ENCODE results near the gene ESYT3.

DNA sequence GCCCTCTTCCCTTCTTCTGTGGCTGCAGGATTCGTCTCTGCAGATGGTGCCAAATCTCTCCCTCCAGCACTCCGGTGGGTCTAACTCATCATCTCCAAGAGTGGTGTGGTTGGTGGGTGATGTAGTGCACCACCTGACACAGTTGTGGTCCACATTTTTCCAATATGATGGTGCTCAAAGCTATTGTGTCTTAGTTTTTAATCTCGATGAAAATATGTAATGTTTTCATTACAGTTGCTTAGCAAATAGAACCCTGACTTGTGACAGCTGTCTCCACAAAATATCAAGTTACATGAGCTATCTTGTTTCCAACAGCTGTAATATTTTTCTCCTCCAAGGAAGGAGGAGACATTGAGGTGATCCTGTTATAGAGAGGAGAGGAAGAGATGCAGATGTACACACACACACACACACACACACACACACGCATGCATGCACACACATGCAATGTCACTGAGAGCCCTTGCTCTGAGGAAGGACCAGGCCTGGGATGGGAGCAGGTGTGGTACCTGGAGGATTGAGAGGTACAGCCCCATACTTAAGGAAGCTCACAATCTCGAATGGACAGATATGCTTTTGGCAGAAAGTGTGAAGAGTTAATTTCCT is 15.7 kb upstream of the ESYT3 start:
- TF ChIP-seq CTCF (conservative IDR thresholded peaks at IDR 0.05; ENCODE audit: low read length) (no peak), EZH2phosphoT487 (IDR thresholded peaks at IDR 0.05; ENCODE audit: borderline replicate concordance, low read depth, low read length) (no peak)

Measured in OCI-LY7 (cell line).